HepG2 (cell line): ENCODE results near the gene SLC6A17. TPM values are rescaled to one million over a fixed set of nuclear protein-coding genes. Genes with fewer than 3 reads are reported as not detected.

Source experiments
- CHD2 ChIP-seq: IDR thresholded peaks from 2 replicates; pipeline ENCODE4 v1.6.1; 2011; ENCODE audit warnings: low read depth, low read length, improper control_type of control experiment
- GABPA ChIP-seq, 2 experiments: IDR thresholded peaks; 2 replicates each; pipeline ENCODE4 v1.6.1; 2011 to 2016; ENCODE audit warnings: low read depth in 2 of 2, low read length in 1 of 2, missing biosample characterization in 1 of 2, missing genetic modification characterization in 1 of 2
- ZNF224 ChIP-seq: sonication (generic); formaldehyde crosslinking; IDR thresholded peaks from 2 replicates; pipeline ENCODE4 v1.5.0; 2020; ENCODE audit warnings: mild to moderate bottlenecking, missing genetic modification reagents
- ZNF263 ChIP-seq: sonication (generic); formaldehyde crosslinking; IDR thresholded peaks from 2 replicates; pipeline ENCODE4 v1.4.0; 2020; ENCODE audit warnings: missing genetic modification reagents
- ZNF441 ChIP-seq: sonication (generic); formaldehyde crosslinking; IDR thresholded peaks from 2 replicates; pipeline ENCODE4 v1.7.0; 2021; ENCODE audit warnings: missing genetic modification reagents, borderline replicate concordance
- polyA plus RNA-seq, 8 experiments: library from polyadenylated mRNA; depleted of rRNA in 3 of 8; stranded (reverse) in 7 of 8; unstranded in 1 of 8; fragments of >200 nt; fragmentation: Illumina TruSeq in 4 of 8; extraction: Trizol in 4 of 8; gene quantifications; 2 replicates each; pipeline versions ENCODE4 v1.2.1 to v1.2.3, GENCODE V29; 2011 to 2016; ENCODE audit warnings: low read depth in 4 of 8, missing spikeins in 1 of 8, mixed read lengths in 1 of 8; ENCODE audit not compliant: insufficient read depth in 1 of 8
- total RNA-seq, 5 experiments: library from RNA; depleted of rRNA; stranded (reverse); fragments of >200 nt; fragmentation: Illumina TruSeq; extraction: Trizol; gene quantifications; 2 replicates each; pipeline ENCODE4 v1.2.3, GENCODE V29; 2016; ENCODE audit warnings: low read depth in 1 of 5
- TF ChIP-seq, protein P1 (sequence below): sonication (generic); formaldehyde crosslinking; IDR thresholded peaks from 2 replicates; pipeline ENCODE4 v1.4.0; 2020; ENCODE audit warnings: mild to moderate bottlenecking, missing genetic modification reagents

SLC6A17 gene
- total and polyA plus RNA-seq, 2 of the 13 experiments (the other 11 are each of a cell fraction or from before 2014, with no cell fraction given): not detected

DNA sequence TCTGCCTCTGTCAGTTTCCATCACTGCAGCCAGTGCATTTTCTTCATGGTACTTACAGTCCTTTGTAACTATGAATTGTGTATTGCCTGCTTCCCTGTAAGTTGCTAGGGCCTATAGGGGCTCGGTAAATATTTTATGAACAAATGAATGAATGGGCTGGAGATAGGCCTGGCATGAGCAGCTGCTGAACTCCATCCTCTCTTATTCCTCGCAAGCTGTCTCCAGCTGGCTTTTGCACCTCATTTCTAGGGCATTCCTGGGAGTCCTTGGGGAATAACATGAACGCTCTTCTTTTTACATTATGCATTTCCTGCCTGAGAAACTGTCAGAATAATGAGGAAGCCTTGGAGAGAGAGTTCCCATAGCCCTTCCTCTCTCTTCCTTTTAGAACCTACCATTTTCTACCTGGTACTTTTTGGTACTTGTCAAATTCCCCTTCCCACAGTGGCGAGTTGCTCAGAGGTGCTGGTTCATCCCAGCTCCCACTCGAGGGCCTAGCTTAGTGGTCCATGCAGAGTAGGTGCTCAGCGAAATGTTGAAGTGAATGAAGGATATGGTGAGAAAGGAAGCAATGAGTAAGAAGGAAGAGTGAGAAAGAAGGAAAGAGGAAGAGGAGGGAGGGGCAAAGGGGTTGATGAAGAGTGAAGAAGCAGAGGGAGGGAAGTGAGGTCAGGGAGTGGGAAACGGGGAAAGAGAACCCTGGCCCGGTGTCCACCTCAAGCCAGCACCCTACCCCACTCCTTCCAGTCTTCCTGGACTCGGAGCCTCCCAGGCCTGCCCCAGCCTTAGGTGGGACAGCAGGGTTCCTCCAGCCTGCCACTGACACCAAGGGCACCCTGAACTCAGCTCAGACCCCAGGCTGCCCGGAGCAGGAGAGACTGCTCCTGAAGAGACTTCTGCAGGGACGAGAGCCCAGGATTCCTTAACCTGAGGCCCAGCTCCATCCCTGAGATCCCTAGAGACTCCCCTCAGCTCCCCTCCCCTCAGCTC is 89.4 kb downstream of the SLC6A17 start (continued):
- TF ChIP-seq, protein P1, sequence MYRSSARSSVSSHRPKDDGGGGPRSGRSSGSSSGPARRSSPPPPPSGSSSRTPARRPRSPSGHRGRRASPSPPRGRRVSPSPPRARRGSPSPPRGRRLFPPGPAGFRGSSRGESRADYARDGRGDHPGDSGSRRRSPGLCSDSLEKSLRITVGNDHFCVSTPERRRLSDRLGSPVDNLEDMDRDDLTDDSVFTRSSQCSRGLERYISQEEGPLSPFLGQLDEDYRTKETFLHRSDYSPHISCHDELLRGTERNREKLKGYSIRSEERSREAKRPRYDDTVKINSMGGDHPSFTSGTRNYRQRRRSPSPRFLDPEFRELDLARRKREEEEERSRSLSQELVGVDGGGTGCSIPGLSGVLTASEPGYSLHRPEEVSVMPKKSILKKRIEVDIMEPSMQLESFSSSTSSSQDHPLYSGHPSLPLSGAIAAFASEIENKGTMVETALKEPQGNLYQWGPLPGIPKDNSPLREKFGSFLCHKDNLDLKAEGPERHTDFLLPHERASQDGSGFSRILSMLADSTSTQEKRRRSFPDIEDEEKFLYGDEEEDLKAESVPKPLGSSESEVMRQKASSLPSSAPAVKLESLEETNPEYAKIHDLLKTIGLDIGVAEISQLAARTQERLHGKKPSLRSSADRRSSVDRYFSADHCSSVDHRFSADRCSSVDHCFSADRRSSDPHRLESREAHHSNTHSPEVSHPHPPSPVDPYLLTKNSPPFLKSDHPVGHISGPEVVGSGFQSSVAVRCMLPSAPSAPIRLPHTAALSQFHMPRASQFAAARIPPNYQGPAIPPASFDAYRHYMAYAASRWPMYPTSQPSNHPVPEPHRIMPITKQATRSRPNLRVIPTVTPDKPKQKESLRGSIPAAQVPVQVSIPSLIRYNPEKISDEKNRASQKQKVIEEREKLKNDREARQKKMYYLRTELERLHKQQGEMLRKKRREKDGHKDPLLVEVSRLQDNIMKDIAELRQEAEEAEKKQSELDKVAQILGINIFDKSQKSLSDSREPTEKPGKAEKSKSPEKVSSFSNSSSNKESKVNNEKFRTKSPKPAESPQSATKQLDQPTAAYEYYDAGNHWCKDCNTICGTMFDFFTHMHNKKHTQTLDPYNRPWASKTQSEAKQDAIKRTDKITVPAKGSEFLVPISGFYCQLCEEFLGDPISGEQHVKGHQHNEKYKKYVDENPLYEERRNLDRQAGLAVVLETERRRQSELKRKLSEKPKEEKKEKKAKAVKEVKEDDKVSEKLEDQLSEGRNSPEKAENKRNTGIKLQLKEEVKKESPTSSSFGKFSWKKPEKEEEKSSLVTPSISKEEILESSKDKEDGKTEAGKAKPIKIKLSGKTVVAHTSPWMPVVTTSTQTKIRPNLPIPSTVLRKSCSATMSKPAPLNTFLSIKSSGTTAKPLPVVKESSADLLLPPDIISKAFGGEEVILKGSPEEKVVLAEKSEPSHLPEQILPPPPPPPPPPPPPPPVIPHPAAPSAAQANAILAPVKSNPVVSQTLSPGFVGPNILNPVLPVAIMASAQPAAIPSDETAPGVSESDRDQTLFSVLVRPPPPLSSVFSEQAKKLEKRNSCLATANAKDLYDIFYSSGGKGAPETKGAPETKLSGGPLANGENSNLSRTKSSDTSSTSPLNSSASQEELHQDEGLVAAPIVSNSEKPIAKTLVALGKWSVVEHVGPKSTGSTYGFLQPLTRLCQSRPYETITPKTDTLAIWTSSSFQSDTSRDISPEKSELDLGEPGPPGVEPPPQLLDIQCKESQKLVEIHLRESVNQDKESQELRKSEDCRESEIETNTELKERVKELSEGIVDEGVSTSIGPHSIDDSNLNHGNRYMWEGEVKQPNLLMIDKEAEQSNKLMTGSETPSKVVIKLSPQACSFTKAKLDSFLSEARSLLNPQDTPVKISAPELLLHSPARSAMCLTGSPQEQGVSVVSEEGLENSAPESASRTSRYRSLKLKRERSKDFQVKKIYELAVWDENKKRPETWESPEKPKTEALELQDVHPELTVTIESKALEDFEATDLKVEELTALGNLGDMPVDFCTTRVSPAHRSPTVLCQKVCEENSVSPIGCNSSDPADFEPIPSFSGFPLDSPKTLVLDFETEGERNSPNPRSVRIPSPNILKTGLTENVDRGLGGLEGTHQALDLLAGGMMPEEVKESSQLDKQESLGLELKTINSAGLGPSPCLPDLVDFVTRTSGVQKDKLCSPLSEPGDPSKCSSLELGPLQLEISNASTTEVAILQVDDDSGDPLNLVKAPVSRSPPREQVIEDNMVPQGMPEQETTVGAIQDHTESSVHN: no peak
- TF ChIP-seq ZNF441 (CRISPR knock-in tag): no peak
- no peak for TF ChIP-seq GABPA (IDR thresholded peaks at IDR 0.05; ENCODE audit: low read depth, low read length)
- no peak for TF ChIP-seq GABPA (CRISPR knock-in tag; IDR thresholded peaks at IDR 0.05; ENCODE audit: low read depth)
- no peak for TF ChIP-seq ZNF224 (CRISPR knock-in tag)
- no peak for TF ChIP-seq ZNF263
- no peak for TF ChIP-seq CHD2
